DMS 273 (cell line): ENCODE results near the gene ERP44.
A peak's percentile ranks its signal among the peaks of the same experiment; 100 is the strongest.
"Not testable (repeated sequence)": the region's sequence is repeated elsewhere in the genome, so short reads cannot be mapped to it uniquely, and the experiment has no call there.

ENCODE experiments used
- DNase-seq: peaks from one replicate; lab custom pipeline; 2025; ENCODE audit not compliant: unreplicated experiment; lab: John Stamatoyannopoulos, UW

Gene ERP44

DNA sequence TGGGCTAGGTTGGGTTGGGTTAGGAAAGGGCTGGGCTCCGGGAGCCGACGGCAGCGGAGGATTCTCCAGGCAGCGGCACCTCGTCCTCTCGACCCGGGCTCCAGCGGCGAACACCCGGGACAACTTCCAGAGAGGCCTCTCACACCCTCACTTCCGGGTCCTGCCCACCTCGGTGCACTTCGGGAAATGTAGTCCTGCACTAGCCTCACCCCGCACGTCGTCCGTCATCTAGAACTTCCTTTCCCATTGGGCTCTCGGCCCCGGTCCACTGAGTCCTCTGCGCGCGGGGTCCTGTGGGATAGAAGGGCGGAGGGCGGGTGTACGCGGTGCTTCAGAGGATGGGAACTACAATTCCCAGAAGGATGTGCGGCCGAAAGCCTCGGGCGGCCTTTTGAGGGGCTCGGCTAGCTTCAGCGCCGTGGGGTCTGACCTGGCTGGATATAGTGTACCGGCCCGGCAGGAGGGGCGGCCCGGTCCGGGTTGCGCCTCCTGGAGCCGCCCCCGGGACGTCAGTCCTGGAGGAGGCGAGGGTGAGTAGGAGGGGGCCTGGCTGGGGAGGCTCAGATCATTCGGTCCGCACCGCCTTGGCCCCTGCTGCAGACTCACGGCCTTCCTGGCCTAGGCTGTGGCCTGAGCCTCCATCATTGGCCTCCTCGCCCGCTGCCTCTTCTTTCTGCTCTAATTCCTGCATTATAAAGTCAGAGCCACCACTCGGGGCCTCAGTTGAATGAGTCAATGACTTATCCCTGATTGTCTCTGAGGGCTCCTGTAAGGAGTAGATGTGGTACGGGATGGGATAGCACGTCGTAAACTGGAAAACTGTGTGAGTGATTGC lies at the start of gene ERP44, which contains the start of gene INVS:
Gene ERP44, minus strand, starts transcription at position 114 of the 835 bp plus-strand sequence. CDS start 160 bp downstream, outside the sequence.
Gene INVS, plus strand, starts transcription at position 357 of the 835 bp plus-strand sequence. CDS start 5,279 bp downstream, outside the sequence.
- DNase-seq: peak; percentile 99

DNA sequence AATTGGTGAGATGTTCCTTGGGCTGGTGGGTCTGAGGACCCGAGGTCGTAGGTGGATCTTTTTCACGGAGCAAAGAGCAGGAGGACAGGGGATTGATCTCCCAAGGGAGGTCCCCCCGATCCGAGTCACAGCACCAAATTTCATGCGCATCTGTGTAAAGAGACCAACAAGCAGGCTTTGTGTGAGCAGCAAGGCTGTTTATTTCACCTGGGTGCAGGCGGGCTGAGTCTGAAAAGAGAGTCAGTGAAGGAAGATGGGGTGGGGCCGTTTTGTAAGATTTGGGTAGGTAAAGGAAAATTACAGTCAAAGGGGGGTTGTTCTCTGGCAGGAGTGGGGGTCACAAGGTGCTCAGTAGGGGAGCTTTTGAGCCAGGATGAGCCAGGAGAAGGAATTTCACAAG lies 47.2 kb upstream of the ERP44 start:
- not testable (repeated sequence) for DNase-seq

DNA sequence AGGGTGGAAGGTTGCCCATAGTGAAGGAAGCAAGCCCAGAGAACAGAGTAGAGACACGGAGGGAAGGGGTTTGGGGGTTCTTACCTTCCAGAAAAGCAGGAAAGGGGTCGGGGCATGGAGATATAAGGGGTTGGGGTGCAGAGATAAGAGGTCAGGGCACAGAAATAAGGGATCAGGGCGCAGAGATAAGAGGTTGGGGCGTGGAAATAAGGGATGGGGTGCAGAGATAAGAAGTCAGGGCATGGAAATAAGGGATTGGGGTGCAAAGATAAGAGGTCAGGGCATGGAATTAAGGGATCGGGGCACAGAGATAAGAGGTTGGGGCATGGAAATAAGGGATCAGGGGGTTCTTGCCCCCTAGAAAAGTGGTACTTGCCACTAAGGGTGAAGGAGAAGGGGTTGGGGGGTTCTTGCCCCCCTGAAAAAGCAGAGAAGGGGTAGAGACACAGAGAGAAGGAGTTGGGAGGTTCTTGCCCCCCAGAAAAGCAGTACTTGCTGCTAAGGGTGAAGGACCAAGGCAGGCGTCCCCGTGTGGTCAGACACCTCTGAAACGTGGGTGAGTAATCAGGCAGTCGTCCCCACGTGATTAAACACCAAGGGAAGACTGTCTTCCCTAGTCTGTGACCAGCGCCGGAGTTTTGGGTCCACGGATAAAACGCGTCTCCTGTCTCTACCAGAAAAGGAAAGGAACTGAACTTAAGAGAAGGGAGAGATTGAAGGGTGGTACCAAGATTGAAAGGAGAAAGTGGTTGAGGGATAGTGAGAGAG lies 46.6 kb upstream of the ERP44 start:
- DNase-seq: not testable (repeated sequence)

GRCh38 chr9:100141862-100142261 lies 43.1 kb upstream of the ERP44 start:
- not testable (repeated sequence) for DNase-seq

DNA sequence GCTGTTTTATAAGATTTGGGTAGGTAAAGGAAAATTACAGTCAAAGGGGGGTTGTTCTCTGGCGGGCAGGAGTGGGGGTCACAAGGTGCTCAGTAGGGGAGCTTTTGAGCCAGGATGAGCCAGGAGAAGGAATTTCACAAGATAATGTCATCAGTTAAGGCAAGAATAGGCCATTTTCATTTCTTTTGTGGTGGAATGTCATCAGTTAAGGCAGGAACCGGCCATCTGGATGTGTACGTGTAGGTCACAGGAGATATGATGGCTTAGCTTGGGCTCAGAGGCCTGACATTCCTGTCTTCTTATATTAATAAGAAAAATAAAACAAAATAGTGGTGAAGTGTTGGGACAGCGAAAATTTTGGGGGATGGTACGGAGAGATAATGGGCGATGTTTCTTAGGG lies 41.5 kb upstream of the ERP44 start:
- not testable (repeated sequence) for DNase-seq

DNA sequence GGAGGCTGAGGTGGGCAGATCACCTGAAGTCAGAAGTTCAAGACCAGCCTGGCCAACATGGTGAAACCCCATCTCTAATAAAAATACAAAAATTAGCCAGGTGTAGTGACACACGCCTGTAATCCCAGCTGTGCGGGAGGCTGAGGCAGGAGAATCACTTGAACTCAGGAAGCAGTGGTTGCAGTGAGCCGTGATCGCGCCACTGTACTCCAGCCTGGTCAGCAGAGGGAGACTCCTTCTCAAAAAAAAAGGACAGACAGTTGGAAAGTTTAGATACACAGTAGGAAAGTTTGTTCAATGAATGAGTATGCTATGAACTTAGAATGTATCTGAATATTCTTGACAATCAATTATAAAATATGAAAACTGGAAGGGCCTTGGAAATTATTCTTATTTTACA lies 38.0 kb upstream of the ERP44 start:
- DNase-seq: peak; percentile 2

- DNase-seq: no peak
These were observed 35.9 kb upstream of the ERP44 start for GRCh38 chr9:100134731-100135130.

DNA sequence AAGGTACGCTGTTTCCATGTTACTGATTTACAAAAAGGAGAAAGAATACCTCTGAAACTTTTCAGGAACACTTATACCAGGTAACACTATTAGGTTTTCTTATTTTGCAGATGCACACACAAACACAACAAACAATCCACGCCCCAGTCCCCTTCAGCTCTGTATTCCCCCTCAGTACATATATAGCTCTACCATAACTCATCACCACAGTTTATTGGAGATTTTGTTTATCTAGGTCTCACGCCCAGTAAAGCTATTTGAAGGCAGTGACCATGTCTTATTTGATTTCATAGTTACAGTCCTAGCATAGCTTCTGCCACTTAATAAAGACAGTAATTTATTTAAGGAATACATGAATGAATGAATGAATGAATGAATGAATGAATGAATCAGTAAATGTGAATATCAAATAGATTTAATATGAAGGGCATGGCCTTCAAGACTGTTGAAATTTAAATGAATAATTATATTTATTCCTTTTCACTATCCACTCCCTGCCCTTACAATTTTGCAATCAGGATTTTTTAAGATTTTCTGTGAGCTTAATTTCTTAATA lies 33.2 kb upstream of the ERP44 start:
- DNase-seq: no peak

DNA sequence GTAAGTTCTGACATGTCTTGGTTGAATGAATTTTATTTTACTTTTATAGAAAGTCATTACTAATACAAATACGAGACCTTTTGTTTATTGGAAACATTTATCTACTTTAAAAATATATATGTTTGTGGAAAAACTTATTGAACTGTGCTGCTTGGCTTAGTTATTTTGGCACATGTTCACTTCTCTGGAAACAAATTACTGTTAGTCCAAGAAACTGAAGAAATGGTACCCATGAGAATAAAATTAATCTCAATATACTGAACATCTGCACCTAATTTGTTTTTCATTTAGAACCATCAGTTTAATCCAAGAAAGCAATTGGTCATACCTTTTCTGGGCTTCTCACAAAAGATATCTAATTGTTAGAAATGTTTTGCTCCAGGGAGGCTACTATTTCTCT lies 32.4 kb upstream of the ERP44 start:
- no peak for DNase-seq

GRCh38 chr9:100129772-100130171 lies 31.0 kb upstream of the ERP44 start:
- DNase-seq: no peak

DNA sequence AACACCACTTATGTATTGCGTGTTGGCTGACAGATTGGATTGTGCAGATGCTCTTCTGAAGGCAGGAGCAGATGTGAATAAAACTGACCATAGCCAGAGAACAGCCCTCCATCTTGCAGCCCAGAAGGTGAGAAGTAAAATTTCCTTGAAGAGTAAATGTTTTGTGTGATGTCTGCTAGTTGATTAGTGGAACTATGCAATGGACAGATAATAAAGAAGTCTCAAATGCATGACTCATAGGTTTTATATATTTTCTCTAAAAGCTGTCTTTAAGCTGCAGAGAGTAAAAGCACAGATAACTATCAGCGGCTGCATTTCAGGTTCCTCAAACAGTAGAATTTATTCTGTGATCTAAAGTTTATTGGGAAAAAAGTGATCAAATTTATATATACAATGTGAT lies 27.6 kb upstream of the ERP44 start:
- peak; percentile 16 for DNase-seq

GRCh38 chr9:100125910-100126309 lies 27.1 kb upstream of the ERP44 start:
- DNase-seq: no peak

DNA sequence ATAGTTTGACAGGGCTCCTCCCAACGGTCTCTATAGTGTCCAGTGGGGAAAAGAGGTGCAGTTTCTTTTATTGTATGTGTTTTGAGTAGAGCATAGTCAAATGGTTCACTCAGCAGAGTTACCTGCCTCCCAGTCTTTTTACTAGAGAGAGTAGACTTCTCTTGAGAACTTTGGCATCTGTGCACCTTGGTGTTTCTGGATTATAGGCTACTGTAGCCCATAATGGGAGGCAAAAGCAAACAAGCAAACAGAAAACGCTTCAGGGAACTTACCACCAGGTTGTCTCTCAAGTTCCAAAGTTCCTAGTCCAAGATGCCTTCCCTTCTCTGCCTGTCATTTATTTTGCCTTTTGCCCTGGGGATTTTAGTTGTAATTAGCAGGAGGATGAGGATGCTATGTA lies 26.4 kb upstream of the ERP44 start:
- DNase-seq: no peak

- DNase-seq: no peak
These were observed 21.5 kb upstream of the ERP44 start for GRCh38 chr9:100120286-100120685.

GRCh38 chr9:100117316-100117715 lies 18.5 kb upstream of the ERP44 start:
- no peak for DNase-seq

DNA sequence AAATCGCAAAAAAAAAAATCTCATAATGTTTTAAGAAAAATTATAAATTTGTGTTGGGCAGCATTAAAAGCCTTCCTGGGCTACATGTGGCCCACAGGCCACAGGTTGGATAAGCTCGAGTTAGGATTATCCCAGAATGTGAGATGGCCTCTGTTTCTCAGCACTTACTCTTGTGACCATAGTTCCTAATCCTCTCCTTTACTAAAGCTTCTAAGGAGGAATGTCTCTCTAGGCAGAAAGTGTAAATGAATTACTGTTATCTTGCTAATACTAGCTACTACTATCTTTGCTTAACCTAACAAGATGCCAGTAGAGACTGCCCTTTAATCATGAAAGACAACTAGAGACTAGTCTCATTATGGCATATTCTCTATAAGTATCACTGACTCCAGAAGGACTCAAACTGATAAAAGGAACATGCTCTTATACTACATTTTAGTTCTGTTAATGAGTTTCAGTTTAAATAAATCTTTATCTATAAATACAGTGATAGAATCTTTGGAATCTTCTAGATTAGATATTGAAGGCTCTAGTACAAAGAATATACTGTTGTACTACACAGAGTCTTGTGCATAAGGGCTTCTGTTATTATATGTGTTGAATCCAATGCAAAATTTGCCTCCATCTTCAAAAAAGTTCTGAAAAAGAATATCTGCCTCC lies 14.0 kb upstream of the ERP44 start:
- no peak for DNase-seq

GRCh38 chr9:100111235-100111634 lies 12.4 kb upstream of the ERP44 start:
- DNase-seq: peak; percentile 92

DNA sequence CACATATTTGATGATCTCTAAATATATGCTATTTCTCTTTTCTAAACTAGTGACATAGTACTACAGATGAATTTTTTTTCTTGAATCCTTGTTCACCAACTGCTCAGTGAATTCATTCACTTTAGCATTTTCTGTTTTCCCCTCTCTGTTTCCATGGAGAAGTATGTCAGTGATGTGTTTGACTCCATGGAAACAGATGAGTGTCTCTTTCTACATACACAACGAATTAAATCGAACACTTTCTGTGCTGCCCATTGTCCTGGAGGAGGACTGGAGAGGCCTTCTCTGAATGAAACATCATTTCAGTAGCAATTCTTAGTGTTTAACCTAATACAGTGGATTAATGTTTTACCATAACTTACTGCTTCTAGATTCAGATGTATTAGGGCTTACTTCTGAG lies 9.8 kb upstream of the ERP44 start:
- DNase-seq: peak; percentile 13

DNA sequence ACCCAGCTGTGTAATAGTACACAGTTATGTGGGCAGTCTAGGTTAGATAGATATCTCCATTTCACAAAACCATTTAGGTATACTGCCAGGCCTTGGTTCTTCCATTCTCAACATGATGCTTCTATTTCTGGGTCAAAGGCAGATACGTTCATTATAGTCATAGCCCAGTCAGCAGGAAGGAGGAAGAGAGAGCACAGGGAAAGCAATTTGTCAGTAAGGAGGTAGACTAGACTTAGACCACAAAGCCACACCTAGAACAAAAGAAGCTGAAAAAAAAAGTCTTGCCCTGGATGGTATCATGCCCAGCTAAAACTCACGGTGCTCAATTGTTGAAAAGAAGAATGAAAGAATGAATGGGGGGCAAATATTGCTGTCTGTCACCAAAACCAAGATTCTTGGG lies 7.8 kb upstream of the ERP44 start:
- DNase-seq: no peak

GRCh38 chr9:100105861-100106260 lies 7.1 kb upstream of the ERP44 start:
- no peak for DNase-seq

DNA sequence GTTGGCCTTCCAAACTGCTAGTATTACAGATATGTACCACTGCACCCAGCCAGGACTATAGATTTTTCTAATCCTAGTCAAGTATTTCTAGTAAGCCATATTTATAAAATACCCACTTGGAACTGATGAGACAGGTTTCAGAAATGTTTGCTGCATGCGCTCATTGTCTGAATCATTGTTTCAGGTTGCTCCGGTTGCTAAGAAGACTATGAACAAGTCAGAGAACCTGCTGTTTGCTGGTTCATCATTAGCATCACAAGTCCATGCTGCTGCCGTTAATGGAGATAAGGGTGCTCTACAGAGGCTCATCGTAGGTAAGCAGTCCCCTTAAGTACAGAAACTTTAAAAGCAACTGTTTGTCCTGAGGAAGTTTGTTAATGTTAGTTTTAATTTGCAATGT lies 5.5 kb upstream of the ERP44 start:
- DNase-seq: no peak
